A549 (cell line): Measurements from ENCODE around the gene IFI44. TPM values are rescaled to one million over a fixed set of nuclear protein-coding genes. Genes with fewer than 3 reads are reported as not detected.

ENCODE experiments used
- ATAC-seq, 2 experiments: fragments of 200-7000 bp in 1 of 2; fragments of >200 bp in 1 of 2; cut with Nextera tagmentation in 1 of 2; cut with Tn5 transposase in 1 of 2; 3 replicates each; pipeline versions ENCODE4 v1.8.0 to v1.9.1; 2018 to 2020; ENCODE audit warnings: mild to moderate bottlenecking in 1 of 2, moderate library complexity in 1 of 2
- CTCF ChIA-PET: fragments of 300-600 bp; sonication (Branson Sonifier 250); formaldehyde crosslinking; extraction: SDS; loops from one replicate; lab custom pipeline; 2021; ENCODE audit warnings: antibody characterized with exemption, inconsistent platforms; lab: Yijun Ruan, JAX
- POLR2A ChIA-PET: fragments of 350-600 bp; formaldehyde crosslinking; extraction: SDS; loops from one replicate; lab custom pipeline; 2021; ENCODE audit warnings: antibody characterized with exemption, inconsistent platforms; lab: Yijun Ruan, JAX
- DNase-seq, 2 experiments: peaks; one replicate each; pipeline versions ENCODE4 v3.0.0 to v3.0.0-alpha.2; 2011 to 2016; ENCODE audit warnings: low read depth in 1 of 2, low spot score in 1 of 2
- FAIRE-seq: peaks from 2 replicates; lab custom pipeline; 2011; peaks lifted over from hg19 to GRCh38; lab: Jason Lieb, UNC
- H3K27ac ChIP-seq, 2 experiments: fragments of >200 bp; sonication (Bioruptor Twin); formaldehyde crosslinking; 3 replicates each; pipeline ENCODE4 v1.5.1; 2016 to 2017
- H3K4me1 ChIP-seq: fragments of >200 bp; sonication (Bioruptor Twin); formaldehyde crosslinking; 3 replicates; pipeline ENCODE4 v1.6.1; 2016
- H3K4me2 ChIP-seq: fragments of >200 bp; sonication (Bioruptor Twin); formaldehyde crosslinking; 3 replicates; pipeline ENCODE4 v1.6.1; 2016
- H3K4me3 ChIP-seq: fragments of >200 bp; sonication (Bioruptor Twin); formaldehyde crosslinking; 3 replicates; pipeline ENCODE4 v1.5.1; 2016
- H3K9me3 ChIP-seq: fragments of >200 bp; sonication (Bioruptor Twin); formaldehyde crosslinking; 3 replicates; pipeline ENCODE4 v1.6.1; 2016
- BHLHE40 ChIP-seq: IDR thresholded peaks from 2 replicates; pipeline ENCODE4 v1.6.1; 2012; ENCODE audit warnings: low read depth, low read length, inconsistent platforms
- CHD2 ChIP-seq: fragments of 150-350 bp; IDR thresholded peaks from 2 replicates; pipeline ENCODE4 v1.6.1; 2014; ENCODE audit warnings: low read length; ENCODE audit not compliant: partially characterized antibody
- CHD4 ChIP-seq: fragments of 200-600 bp; sonication (generic); IDR thresholded peaks from 2 replicates; pipeline ENCODE4 v1.6.1; 2016; ENCODE audit warnings: antibody characterized with exemption, mild to moderate bottlenecking, borderline replicate concordance
- E2F6 ChIP-seq: IDR thresholded peaks from 2 replicates; pipeline ENCODE4 v1.6.1; 2012; ENCODE audit warnings: low read depth, borderline replicate concordance
- EHMT2 ChIP-seq: fragments of 200-600 bp; sonication (generic); IDR thresholded peaks from 2 replicates; pipeline ENCODE4 v1.6.1; 2016; ENCODE audit warnings: antibody characterized with exemption, low read depth, mild to moderate bottlenecking, moderate library complexity
- ELK1 ChIP-seq: fragments of 150-350 bp; IDR thresholded peaks from 2 replicates; pipeline ENCODE4 v1.6.1; 2014; ENCODE audit warnings: low read depth, mild to moderate bottlenecking, low read length
- EP300 ChIP-seq, 2 experiments: fragments of >200 bp; sonication (Bioruptor Twin); formaldehyde crosslinking; IDR thresholded peaks; 2 replicates in 1 of 2; 3 replicates in 1 of 2; pipeline ENCODE4 v1.6.1; 2016 to 2017
- FOSB ChIP-seq: fragments of 250-450 bp; sonication (Bioruptor Pico); IDR thresholded peaks from 2 replicates; pipeline ENCODE4 v1.5.0; 2020; ENCODE audit warnings: mild to moderate bottlenecking, moderate library complexity
- FOSL2 ChIP-seq, 2 experiments: fragments of 450-650 bp in 1 of 2; fragments of >200 bp in 1 of 2; sonication (Bioruptor Twin) in 1 of 2; formaldehyde crosslinking; IDR thresholded peaks; 2 replicates each; pipeline versions ENCODE4 v1.5.0 to v1.6.1; 2016 to 2020; ENCODE audit warnings: mild to moderate bottlenecking in 1 of 2, moderate library complexity in 1 of 2
- GATA3 ChIP-seq: IDR thresholded peaks from 2 replicates; pipeline ENCODE4 v1.6.1; 2012; ENCODE audit warnings: borderline replicate concordance
- HDAC2 ChIP-seq: fragments of 200-600 bp; sonication (generic); IDR thresholded peaks from 2 replicates; pipeline ENCODE4 v1.6.1; 2016
- HMGXB4 ChIP-seq: fragments of 250-450 bp; sonication (Bioruptor Pico); IDR thresholded peaks from 2 replicates; pipeline ENCODE4 v1.5.0; 2021; ENCODE audit warnings: mild to moderate bottlenecking, moderate library complexity, borderline replicate concordance
- MAFK ChIP-seq: fragments of 450-650 bp; IDR thresholded peaks from 2 replicates; pipeline ENCODE4 v1.6.1; 2014; ENCODE audit not compliant: partially characterized antibody
- MAX ChIP-seq: IDR thresholded peaks from 2 replicates; pipeline ENCODE4 v1.6.1; 2012
- MAZ ChIP-seq: fragments of 150-350 bp; IDR thresholded peaks from 2 replicates; pipeline ENCODE4 v1.6.1; 2014; ENCODE audit warnings: antibody characterized with exemption, low read depth, low read length, borderline replicate concordance
- MYC ChIP-seq: IDR thresholded peaks from 2 replicates; pipeline ENCODE4 v1.6.1; 2012; ENCODE audit warnings: mild to moderate bottlenecking, inconsistent platforms, low read length, improper control_type of control experiment, borderline replicate concordance
- NPAS2 ChIP-seq: fragments of 250-450 bp; sonication (Bioruptor Pico); IDR thresholded peaks from 2 replicates; pipeline ENCODE4 v1.8.0; 2022; ENCODE audit warnings: mild to moderate bottlenecking, moderate library complexity, borderline replicate concordance
- PHF8 ChIP-seq: fragments of 200-600 bp; sonication (generic); IDR thresholded peaks from 2 replicates; pipeline ENCODE4 v1.6.1; 2016; ENCODE audit warnings: low read depth, mild to moderate bottlenecking, antibody characterized with exemption, moderate library complexity, borderline replicate concordance
- RARB ChIP-seq: fragments of 250-450 bp; sonication (Bioruptor Pico); IDR thresholded peaks from 2 replicates; pipeline ENCODE4 v1.8.0; 2021; ENCODE audit warnings: mild to moderate bottlenecking, moderate library complexity
- REST ChIP-seq: fragments of 200-600 bp; sonication (generic); IDR thresholded peaks from 2 replicates; pipeline ENCODE4 v1.6.1; 2016; ENCODE audit warnings: antibody characterized with exemption, mild to moderate bottlenecking, moderate library complexity
- RFX5 ChIP-seq: fragments of 450-650 bp; IDR thresholded peaks from 2 replicates; pipeline ENCODE4 v1.7.1; 2014; ENCODE audit warnings: antibody characterized with exemption, mild to moderate bottlenecking, moderate library complexity
- RNF2 ChIP-seq: fragments of 200-600 bp; sonication (generic); IDR thresholded peaks from 2 replicates; pipeline ENCODE4 v1.6.1; 2016; ENCODE audit warnings: low read depth, mild to moderate bottlenecking, antibody characterized with exemption, moderate library complexity, borderline replicate concordance
- SREBF2 ChIP-seq: fragments of 450-650 bp; IDR thresholded peaks from 2 replicates; pipeline ENCODE4 v1.6.1; 2014; ENCODE audit warnings: mild to moderate bottlenecking, moderate library complexity
- TP53 ChIP-seq: fragments of 250-450 bp; sonication (Bioruptor Pico); IDR thresholded peaks from 2 replicates; pipeline ENCODE4 v1.5.0; 2021; ENCODE audit warnings: mild to moderate bottlenecking, moderate library complexity
- ZFP36 ChIP-seq: fragments of 450-650 bp; IDR thresholded peaks from 2 replicates; pipeline ENCODE4 v1.6.1; 2014; ENCODE audit warnings: borderline replicate concordance; ENCODE audit not compliant: partially characterized antibody
- ZNF302 ChIP-seq: fragments of 250-450 bp; sonication (Bioruptor Pico); IDR thresholded peaks from 2 replicates; pipeline ENCODE4 v1.9.0; 2021; ENCODE audit warnings: inconsistent platforms, mild to moderate bottlenecking, moderate library complexity
- ZSCAN20 ChIP-seq: fragments of 250-450 bp; sonication (Bioruptor Pico); IDR thresholded peaks from 2 replicates; pipeline ENCODE4 v1.8.0; 2022; ENCODE audit warnings: mild to moderate bottlenecking, moderate library complexity
- WGBS: methylation state at CpG from one replicate; pipeline ENCODE4 v1.1.6; 2017; ENCODE audit errors: missing lambda C conversion rate; 5-methylcytosine and 5-hydroxymethylcytosine counted together
- polyA plus RNA-seq, 4 experiments: library from polyadenylated mRNA; depleted of rRNA in 3 of 4; stranded (reverse); fragments of >200 nt; fragmentation: RNase III in 1 of 4; extraction: RNeasy Plus Mini Kit Qiagen cat#74134 plus additional on column Dnase treatment in 1 of 4; gene quantifications; 2 replicates in 3 of 4; 3 replicates in 1 of 4; pipeline ENCODE4 v1.2.3, GENCODE V29; 2011 to 2017

Gene IFI44
- polyA plus RNA-seq, 2 of the 4 experiments (the other 2 are of a cell fraction): 0.05 to 0.44 TPM

GRCh38 chr1:78687315-78687714 lies 37.7 kb downstream of the IFI44 start:
- DNase-seq (no peak), ATAC-seq (no peak), FAIRE-seq (no peak)
- POLR2A ChIA-PET: no interaction called here
- H3K4me1 ChIP-seq: peaks cover 6% of the 10 kb centered on the region; the same call in 1 of the 3 replicates
- no peak for TF ChIP-seq EP300 (IDR thresholded peaks at IDR 0.05)
- TF ChIP-seq ZSCAN20 (CRISPR knock-in tag): no peak
- TF ChIP-seq FOSL2 (IDR thresholded peaks at IDR 0.05): no peak
- TF ChIP-seq FOSL2 (CRISPR knock-in tag; IDR thresholded peaks at IDR 0.05): no peak
- no peak for TF ChIP-seq MAX
- TF ChIP-seq RFX5: no peak
- TF ChIP-seq ELK1: no peak
- no peak for TF ChIP-seq HMGXB4 (CRISPR knock-in tag)
- TF ChIP-seq ZNF302 (CRISPR knock-in tag): no peak
- no peak for TF ChIP-seq FOSB (CRISPR knock-in tag)
- no peak for TF ChIP-seq MAZ
- TF ChIP-seq CHD2: no peak
- TF ChIP-seq TP53 (CRISPR knock-in tag): no peak
- no peak for TF ChIP-seq RARB (CRISPR knock-in tag)
- no peak for TF ChIP-seq PHF8
- no peak for TF ChIP-seq SREBF2
- no peak for TF ChIP-seq CHD4
- TF ChIP-seq RNF2: no peak
- TF ChIP-seq BHLHE40: no peak
- no peak for TF ChIP-seq ZFP36
- TF ChIP-seq REST: no peak
- H3K4me2 ChIP-seq: no peak overlapping the region
- 77% methylated on average over 1 of the region's 1 CpG for WGBS
- no peaks in the 10 kb centered on the region for H3K9me3 ChIP-seq
- CTCF ChIA-PET: interaction anchor here (1.0 to 2.1 kb wide), 2 partner anchors 9 to 29 kb away, joined by 3 to 7 read pairs; no protein-coding TSS in a partner anchor
- no peak overlapping the region for H3K4me3 ChIP-seq
- H3K27ac ChIP-seq: no peak overlapping the region

- peaks cover 6% of the 10 kb centered on the region; the same call in 1 of the 3 replicates for H3K4me1 ChIP-seq
These were observed 38.3 kb downstream of the IFI44 start for GRCh38 chr1:78687914-78688313.

More at GRCh38 chr1:78687914-78688313, 38.3 kb downstream of the IFI44 start:
- no peak overlapping the region for H3K4me3 ChIP-seq
- FAIRE-seq (no peak), DNase-seq (no peak)
- H3K4me2 ChIP-seq: no peak overlapping the region
- POLR2A ChIA-PET: no interaction called here
- TF ChIP-seq NPAS2 (CRISPR knock-in tag): no peak
- TF ChIP-seq EHMT2: no peak
- no peak for TF ChIP-seq ZSCAN20 (CRISPR knock-in tag)
- no peak for TF ChIP-seq E2F6
- no peak for TF ChIP-seq SREBF2
- TF ChIP-seq GATA3: no peak
- TF ChIP-seq HDAC2: no peak
- TF ChIP-seq MAFK: no peak
- no peak for TF ChIP-seq MYC
- no peak for TF ChIP-seq MAX
- TF ChIP-seq, all 56 proteins: peak for 0
- no peak for ATAC-seq
- CTCF ChIA-PET: interaction anchor here (1.0 to 2.1 kb wide), 9 partner anchors 9 to 505 kb away, joined by 3 to 7 read pairs (median 3); no protein-coding TSS in a partner anchor
- Histone ChIP-seq H3K9me3 (no peaks in the 10 kb centered on the region), H3K27ac (no peak overlapping the region)
- 4% methylated on average over 2 of the region's 2 CpGs for WGBS
